ENCODE measurements around the gene PHF20. TPM values are rescaled to one million over a fixed set of nuclear protein-coding genes. Genes with fewer than 3 reads are reported as not detected.

Gene PHF20
- total RNA-seq, 4 donors from 2014 or later: 42.0 to 55.9 (median 49.2) TPM

DNA sequence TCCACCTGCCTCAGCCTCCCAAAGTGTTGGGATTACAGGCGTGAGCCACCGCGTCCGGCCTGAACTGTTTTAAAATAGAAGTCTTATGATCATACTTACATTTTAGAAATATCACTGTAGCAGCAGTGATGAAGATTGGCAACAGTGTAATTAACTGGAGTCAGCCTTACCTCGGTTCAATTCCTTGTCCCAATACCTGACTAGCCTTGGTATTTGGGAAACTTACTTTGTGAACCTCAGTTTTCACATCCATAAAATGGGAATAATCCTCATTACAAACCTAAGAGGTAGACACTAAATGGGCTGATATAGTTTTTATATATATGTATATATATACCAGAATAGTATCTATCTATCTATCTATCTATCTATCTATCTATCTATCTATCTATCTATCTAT lies 19.3 kb downstream of the PHF20 start:
- no peaks in the 10 kb centered on the region for H3K27me3 ChIP-seq
- H3K27ac ChIP-seq: peak overlapping the region in 1 of 4 donors; percentile 22
- WGBS, 2 donors (ENCODE audit: low coverage in 1 of 2): 96 to 100% methylated on average over 1 to 5 of the region's 5 CpGs
- no peak overlapping the region for H3K4me3 ChIP-seq
- no peak for ATAC-seq
- no peak for TF ChIP-seq POLR2A (IDR thresholded peaks at IDR 0.05)
- TF ChIP-seq, protein P1, sequence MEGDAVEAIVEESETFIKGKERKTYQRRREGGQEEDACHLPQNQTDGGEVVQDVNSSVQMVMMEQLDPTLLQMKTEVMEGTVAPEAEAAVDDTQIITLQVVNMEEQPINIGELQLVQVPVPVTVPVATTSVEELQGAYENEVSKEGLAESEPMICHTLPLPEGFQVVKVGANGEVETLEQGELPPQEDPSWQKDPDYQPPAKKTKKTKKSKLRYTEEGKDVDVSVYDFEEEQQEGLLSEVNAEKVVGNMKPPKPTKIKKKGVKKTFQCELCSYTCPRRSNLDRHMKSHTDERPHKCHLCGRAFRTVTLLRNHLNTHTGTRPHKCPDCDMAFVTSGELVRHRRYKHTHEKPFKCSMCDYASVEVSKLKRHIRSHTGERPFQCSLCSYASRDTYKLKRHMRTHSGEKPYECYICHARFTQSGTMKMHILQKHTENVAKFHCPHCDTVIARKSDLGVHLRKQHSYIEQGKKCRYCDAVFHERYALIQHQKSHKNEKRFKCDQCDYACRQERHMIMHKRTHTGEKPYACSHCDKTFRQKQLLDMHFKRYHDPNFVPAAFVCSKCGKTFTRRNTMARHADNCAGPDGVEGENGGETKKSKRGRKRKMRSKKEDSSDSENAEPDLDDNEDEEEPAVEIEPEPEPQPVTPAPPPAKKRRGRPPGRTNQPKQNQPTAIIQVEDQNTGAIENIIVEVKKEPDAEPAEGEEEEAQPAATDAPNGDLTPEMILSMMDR (IDR thresholded peaks at IDR 0.05): no peak
- no peak for TF ChIP-seq EP300 (IDR thresholded peaks at IDR 0.05)
- TF ChIP-seq POLR2AphosphoS5 (IDR thresholded peaks at IDR 0.05): no peak
- H3K4me1 ChIP-seq: peaks cover 0 to 15% (median 8%) of the 10 kb centered on the region in 3 donors
- peaks cover 0 to 6% of the 10 kb centered on the region in 2 donors for H3K36me3 ChIP-seq
- no peaks in the 10 kb centered on the region for H3K9me3 ChIP-seq

- H3K4me3 ChIP-seq: no peak overlapping the region
- peak; percentile 48 for ATAC-seq
- WGBS, 2 donors (ENCODE audit: low coverage in 1 of 2): 47 to 55% methylated on average over 3 of the region's 3 CpGs
- H3K27me3 ChIP-seq: no peaks in the 10 kb centered on the region
- peaks cover 0 to 15% (median 8%) of the 10 kb centered on the region in 3 donors for H3K4me1 ChIP-seq
- no peak for TF ChIP-seq POLR2A (IDR thresholded peaks at IDR 0.05)
- peak; percentile 79 for TF ChIP-seq POLR2AphosphoS5 (IDR thresholded peaks at IDR 0.05)
- peak overlapping the region in 3 of 4 donors; percentile 22 to 60 (median 56) for H3K27ac ChIP-seq
- H3K9me3 ChIP-seq: no peaks in the 10 kb centered on the region
- H3K36me3 ChIP-seq: peaks cover 0 to 6% of the 10 kb centered on the region in 2 donors
These were observed 20.0 kb downstream of the PHF20 start for GRCh38 chr20:35791821-35792220.

DNA sequence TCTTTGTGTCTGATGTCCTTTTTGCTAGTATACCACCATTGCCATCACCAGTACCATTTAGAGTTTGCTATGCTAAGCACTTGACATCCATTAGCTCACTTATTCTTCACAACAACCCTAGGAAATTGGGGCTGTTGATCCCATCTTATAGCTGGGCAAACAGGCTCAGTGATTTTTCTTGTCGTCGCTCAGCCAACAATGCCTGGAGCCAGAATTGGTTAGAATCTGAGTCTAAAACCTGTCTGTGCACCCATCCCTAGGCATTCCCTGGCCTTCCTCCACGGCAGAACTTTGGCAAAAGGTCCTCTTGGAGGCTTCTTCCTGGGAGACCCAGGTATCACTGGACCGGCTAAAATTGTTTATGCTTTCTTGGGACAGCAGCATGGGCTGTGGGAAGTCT lies 20.9 kb downstream of the PHF20 start:
- H3K4me1 ChIP-seq: peaks cover 0 to 15% (median 8%) of the 10 kb centered on the region in 3 donors

GRCh38 chr20:35796571-35796970 lies 24.8 kb downstream of the PHF20 start:
- Histone ChIP-seq H3K36me3 (peaks cover 0 to 13% of the 10 kb centered on the region in 2 donors), H3K4me1 (peaks cover 0 to 14% (median 7%) of the 10 kb centered on the region in 3 donors), H3K27ac (no peak overlapping the region), H3K27me3 (no peaks in the 10 kb centered on the region), H3K9me3 (no peaks in the 10 kb centered on the region), H3K4me3 (no peak overlapping the region)
- ATAC-seq: no peak
- WGBS, 2 donors (ENCODE audit: low coverage in 1 of 2): 31 to 40% methylated on average over 2 of the region's 2 CpGs
- no peak for TF ChIP-seq POLR2AphosphoS5 (IDR thresholded peaks at IDR 0.05)
- no peak for TF ChIP-seq EP300 (IDR thresholded peaks at IDR 0.05)
- TF ChIP-seq POLR2A (IDR thresholded peaks at IDR 0.05): no peak
- TF ChIP-seq, protein P1 (IDR thresholded peaks at IDR 0.05): no peak

More for the DNA sequence above, 20.9 kb downstream of the PHF20 start:
- no peak overlapping the region for H3K4me3 ChIP-seq
- H3K27me3 ChIP-seq: no peaks in the 10 kb centered on the region
- peak overlapping the region in 1 of 4 donors; percentile 60 for H3K27ac ChIP-seq
- 83% methylated on average over 2 of the region's 4 CpGs; no CpG with 5 or more reads in 1 of the 2 donors for WGBS, 2 donors (ENCODE audit: low coverage in 1 of 2)
- no peaks in the 10 kb centered on the region for H3K9me3 ChIP-seq
- TF ChIP-seq POLR2A (IDR thresholded peaks at IDR 0.05) (no peak), EP300 (IDR thresholded peaks at IDR 0.05) (no peak), POLR2AphosphoS5 (IDR thresholded peaks at IDR 0.05) (no peak)
- TF ChIP-seq, protein P1 (IDR thresholded peaks at IDR 0.05): no peak
- no peak for ATAC-seq
- no peaks in the 10 kb centered on the region for H3K36me3 ChIP-seq

DNA sequence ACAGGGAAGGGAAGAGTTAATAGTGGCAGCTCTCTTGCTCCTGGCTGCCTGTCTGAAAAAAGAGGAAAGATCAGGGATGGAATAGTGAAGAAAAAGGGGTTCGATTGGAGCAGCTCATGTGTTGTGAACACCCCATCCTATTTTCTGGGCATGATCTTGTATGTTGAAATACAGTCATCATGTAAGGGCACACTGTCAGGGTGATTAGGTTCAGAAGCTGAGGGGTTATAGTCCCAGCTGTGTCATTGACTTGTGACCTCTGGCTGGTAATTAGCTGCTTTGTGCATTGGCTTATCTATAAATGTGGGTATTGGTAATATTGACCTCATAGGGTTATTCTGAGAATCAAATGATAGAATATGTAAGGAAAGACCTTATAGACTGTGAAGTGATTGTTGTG lies 30.1 kb downstream of the PHF20 start:
- Histone ChIP-seq H3K27ac (no peak overlapping the region), H3K27me3 (no peaks in the 10 kb centered on the region), H3K9me3 (no peaks in the 10 kb centered on the region), H3K4me3 (no peak overlapping the region), H3K36me3 (peaks cover 0 to 60% of the 10 kb centered on the region in 2 donors), H3K4me1 (no peaks in the 10 kb centered on the region)
- WGBS, 2 donors (ENCODE audit: low coverage in 1 of 2): 78% methylated on average over 1 of the region's 1 CpG; no CpG with 5 or more reads in 1 of the 2 donors
- TF ChIP-seq, protein P1 (IDR thresholded peaks at IDR 0.05): no peak
- TF ChIP-seq POLR2AphosphoS5 (IDR thresholded peaks at IDR 0.05): no peak
- no peak for ATAC-seq

All from gastroesophageal sphincter (tissue), 4 donors.